ENCODE data around the gene ABHD8. TPM values are rescaled to one million over a fixed set of nuclear protein-coding genes. Genes with fewer than 3 reads are reported as not detected.

Gene ABHD8
- total RNA-seq, 4 donors from 2014 or later, result 12.2 to 25.0 (median 19.8) TPM

DNA sequence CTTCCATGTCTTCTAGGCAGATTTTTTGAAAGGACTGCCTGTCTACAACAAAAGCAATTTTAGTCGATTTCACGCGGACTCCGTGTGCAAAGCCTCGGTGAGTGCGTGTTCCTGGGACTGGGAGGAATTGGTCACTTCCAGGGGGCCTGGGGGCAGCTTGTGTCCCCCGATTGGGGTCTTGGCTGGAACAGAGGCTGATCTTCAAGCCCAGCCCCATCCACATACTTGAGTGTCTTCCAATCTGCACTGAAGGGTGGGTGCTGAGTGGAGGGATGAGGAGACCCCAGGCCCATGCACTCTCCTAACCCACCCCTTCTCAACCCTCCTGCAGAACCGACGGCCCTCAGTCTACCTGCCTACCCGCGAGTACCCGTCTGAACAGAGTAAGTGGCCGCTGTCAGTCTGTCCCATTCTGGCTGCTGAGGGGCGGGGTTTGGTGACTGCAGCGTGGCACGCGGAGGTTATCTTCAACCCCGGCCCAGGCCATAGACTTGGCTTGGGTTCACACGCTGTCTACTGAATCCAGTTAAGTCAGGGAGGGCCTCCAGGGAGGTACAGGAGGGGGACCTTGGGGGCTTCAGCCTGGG lies 10.9 kb upstream of the ABHD8 start:
- Histone ChIP-seq H3K36me3 (peaks cover 0 to 36% of the 10 kb centered on the region in 2 donors), H3K9me3 (no peaks in the 10 kb centered on the region), H3K4me3 (no peak overlapping the region), H3K27me3 (no peaks in the 10 kb centered on the region), H3K4me1 (peaks cover 11 to 12% of the 10 kb centered on the region in 2 donors), H3K27ac (no peak overlapping the region)
- TF ChIP-seq POLR2A (IDR thresholded peaks at IDR 0.05), result no peak
- no peak for TF ChIP-seq CTCF (IDR thresholded peaks at IDR 0.05 in 4 of 5, conservative IDR thresholded peaks at IDR 0.05 in 1 of 5)
- ATAC-seq, result no peak
- DNase-seq, result no peak
- intact Hi-C loops (cut with DNase I; ENCODE audit: low total_unique reads), result no loop called here
- in situ Hi-C loops (cut with MboI; ENCODE audit: low sequenced_read_pairs in 4 of 4), result no loop called here

GRCh38 chr19:17312189-17313113 lies 9.2 kb upstream of the ABHD8 start:
- Histone ChIP-seq H3K27me3 (no peaks in the 10 kb centered on the region), H3K9me3 (no peaks in the 10 kb centered on the region), H3K27ac (no peak overlapping the region), H3K4me1 (peaks cover 11 to 13% of the 10 kb centered on the region in 2 donors), H3K4me3 (no peak overlapping the region), H3K36me3 (peaks cover 0 to 33% of the 10 kb centered on the region in 2 donors)
- no peak for ATAC-seq
- no peak for TF ChIP-seq CTCF (IDR thresholded peaks at IDR 0.05 in 4 of 5, conservative IDR thresholded peaks at IDR 0.05 in 1 of 5)
- TF ChIP-seq POLR2A (IDR thresholded peaks at IDR 0.05), result no peak
- intact Hi-C loops (cut with DNase I; ENCODE audit: low total_unique reads) (no loop called here), in situ Hi-C loops (cut with MboI; ENCODE audit: low sequenced_read_pairs in 4 of 4) (no loop called here)
- DNase-seq, result no peak

- Histone ChIP-seq H3K27ac (no peak overlapping the region), H3K27me3 (no peaks in the 10 kb centered on the region), H3K4me3 (no peak overlapping the region), H3K36me3 (peaks cover 0 to 27% of the 10 kb centered on the region in 2 donors), H3K4me1 (peaks cover 17 to 21% of the 10 kb centered on the region in 2 donors), H3K9me3 (no peaks in the 10 kb centered on the region)
- in situ Hi-C loops (cut with MboI; ENCODE audit: low sequenced_read_pairs in 4 of 4) (no loop called here), intact Hi-C loops (cut with DNase I; ENCODE audit: low total_unique reads) (no loop called here)
- no peak for ATAC-seq
- no peak for TF ChIP-seq POLR2A (IDR thresholded peaks at IDR 0.05)
- no peak for TF ChIP-seq CTCF (IDR thresholded peaks at IDR 0.05 in 4 of 5, conservative IDR thresholded peaks at IDR 0.05 in 1 of 5)
- DNase-seq, result no peak
Measured at GRCh38 chr19:17311455-17312188, 8.4 kb upstream of the ABHD8 start.

DNA sequence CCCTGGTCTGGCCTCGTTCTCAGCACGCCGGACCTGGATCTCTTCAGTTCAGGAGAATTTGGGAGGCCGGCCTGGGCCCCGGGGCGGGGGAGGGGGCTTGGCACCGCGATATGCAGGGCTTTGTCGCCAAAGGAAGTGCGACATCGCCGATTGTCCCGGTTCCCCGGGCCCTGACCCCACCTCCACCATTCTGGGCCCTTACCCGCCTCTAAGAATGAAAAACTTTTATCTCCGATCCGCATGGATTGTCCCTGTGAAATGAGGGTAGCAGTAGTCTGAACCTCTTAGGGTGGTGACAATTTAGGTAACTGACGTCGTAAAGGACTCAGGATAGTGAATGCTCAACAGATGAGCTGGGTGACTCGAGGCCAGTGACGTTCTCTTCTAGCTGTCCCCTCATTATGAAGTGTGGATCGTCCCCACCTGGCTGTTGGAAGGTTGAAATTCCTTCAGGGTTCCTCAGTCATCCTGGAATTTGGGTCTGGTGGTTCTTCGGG lies 6.8 kb upstream of the ABHD8 start:
- Histone ChIP-seq H3K36me3 (peaks cover 0 to 13% of the 10 kb centered on the region in 2 donors), H3K4me1 (peaks cover 26 to 29% of the 10 kb centered on the region in 2 donors), H3K27me3 (no peaks in the 10 kb centered on the region), H3K4me3 (peak overlapping the region; percentile 74 to 99 (median 94)), H3K9me3 (no peaks in the 10 kb centered on the region), H3K27ac (peak overlapping the region; percentile 82 to 90 (median 86))
- intact Hi-C loops (cut with DNase I; ENCODE audit: low total_unique reads) (loop anchor here (1.0 kb wide), 2 partner anchors 27 to 159 kb away; partner anchors contain the start of gene GTPBP3), in situ Hi-C loops (cut with MboI; ENCODE audit: low sequenced_read_pairs in 4 of 4) (no loop called here)
- TF ChIP-seq CTCF (IDR thresholded peaks at IDR 0.05 in 4 of 5, conservative IDR thresholded peaks at IDR 0.05 in 1 of 5), result no peak
- ATAC-seq (no peak), DNase-seq (no peak)
